Mesothelial cell of epicardium (in vitro differentiated cells): Measurements from ENCODE around the gene CRHR1. TPM values are rescaled to one million over a fixed set of nuclear protein-coding genes. Genes with fewer than 3 reads are reported as not detected.

Experiments used
- DNase-seq, 2 experiments: peaks; one replicate each; pipeline ENCODE4 v3.0.0; 2021; ENCODE audit warnings: low spot score in 2 of 2; ENCODE audit not compliant: unreplicated experiment in 2 of 2
- H3K27ac Mint-ChIP-seq: 2 replicates; pipeline ENCODE4 v1.8.0; 2021; ENCODE audit warnings: mixed read lengths
- H3K27me3 Mint-ChIP-seq: 2 replicates; pipeline ENCODE4 v1.8.0; 2021; ENCODE audit warnings: low read depth, mixed read lengths
- H3K36me3 Mint-ChIP-seq: 2 replicates; pipeline ENCODE4 v1.8.0; 2021; ENCODE audit warnings: mixed read lengths
- H3K4me1 Mint-ChIP-seq: 2 replicates; pipeline ENCODE4 v1.8.0; 2021; ENCODE audit warnings: mixed read lengths
- H3K4me3 Mint-ChIP-seq: 2 replicates; pipeline ENCODE4 v1.8.0; 2021; ENCODE audit warnings: mild to moderate bottlenecking, moderate library complexity, mixed read lengths
- H3K9me3 Mint-ChIP-seq: 2 replicates; pipeline ENCODE4 v1.8.0; 2021; ENCODE audit warnings: mixed read lengths
- CTCF ChIP-seq: fragments of 200-600 bp; sonication (generic); IDR thresholded peaks from one replicate; pipeline ENCODE4 v1.5.0; 2021; ENCODE audit warnings: antibody characterized with exemption; ENCODE audit not compliant: unreplicated experiment
- total RNA-seq: library from RNA; stranded (reverse); gene quantifications from 3 replicates; pipeline ENCODE4 v1.2.1, GENCODE V29; 2021

The CRHR1 gene
- 0.27 to 0.36 TPM (median 0.31 TPM) in 3 replicates for total RNA-seq

DNA sequence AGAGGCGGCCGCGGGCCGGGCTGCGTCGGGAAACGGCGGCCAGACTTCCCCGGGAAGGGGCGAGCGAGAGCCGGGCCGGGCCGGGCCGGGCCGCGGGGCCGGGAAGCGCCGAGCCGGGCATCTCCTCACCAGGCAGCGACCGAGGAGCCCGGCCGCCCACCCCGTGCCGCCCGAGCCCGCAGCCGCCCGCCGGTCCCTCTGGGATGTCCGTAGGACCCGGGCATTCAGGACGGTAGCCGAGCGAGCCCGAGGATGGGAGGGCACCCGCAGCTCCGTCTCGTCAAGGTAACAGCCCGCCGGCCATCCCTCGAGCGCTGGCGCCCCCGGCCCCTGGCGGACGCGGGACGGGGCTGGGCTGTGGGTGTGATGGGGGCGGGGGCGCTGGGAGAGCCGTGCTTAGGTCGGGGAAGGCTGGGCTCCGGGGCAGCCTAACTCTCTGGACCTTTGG, at the start of gene CRHR1:
TSS of gene CRHR1 (plus strand) at position 28 of the 448 bp plus-strand sequence. CDS start at position 253, 225 bp downstream.
- Mint-ChIP-seq H3K9me3 (no peaks in the 10 kb centered on the region), H3K27ac (no peak within 1 kb of the TSS), H3K36me3 (no peaks in the 10 kb centered on the region), H3K4me3 (peak within 1 kb of the TSS; percentile 70), H3K27me3 (peaks cover 93% of the 10 kb centered on the region), H3K4me1 (peaks cover 6% of the 10 kb centered on the region)
- TF ChIP-seq CTCF, result no peak
- no peak for DNase-seq

DNA sequence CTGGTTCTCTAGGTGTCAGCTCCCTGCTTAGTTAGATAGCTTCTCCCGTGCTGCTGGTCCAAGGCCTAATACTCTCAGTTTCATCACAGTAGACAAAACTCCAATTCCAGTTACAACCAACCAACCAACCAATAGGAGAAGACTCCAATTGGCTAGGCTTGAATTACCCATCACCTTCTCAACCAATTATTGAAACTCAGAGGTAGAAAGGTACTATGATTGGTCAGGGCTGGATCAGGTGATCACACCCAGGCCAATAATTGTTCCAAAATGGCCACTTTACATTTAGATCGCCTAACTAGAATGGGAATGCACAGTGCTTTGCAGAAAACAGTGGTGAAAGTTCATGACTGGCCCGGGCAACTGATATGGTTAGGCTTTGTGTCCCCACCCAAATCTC, 49.5 kb upstream of the CRHR1 start:
- no peak for TF ChIP-seq CTCF
- no peaks in the 10 kb centered on the region for H3K36me3 Mint-ChIP-seq
- no peaks in the 10 kb centered on the region for H3K4me1 Mint-ChIP-seq
- no peak overlapping the region for H3K27ac Mint-ChIP-seq
- H3K4me3 Mint-ChIP-seq, result no peak overlapping the region
- peaks cover 17% of the 10 kb centered on the region for H3K9me3 Mint-ChIP-seq
- DNase-seq, result no peak
- peaks cover 54% of the 10 kb centered on the region for H3K27me3 Mint-ChIP-seq

DNA sequence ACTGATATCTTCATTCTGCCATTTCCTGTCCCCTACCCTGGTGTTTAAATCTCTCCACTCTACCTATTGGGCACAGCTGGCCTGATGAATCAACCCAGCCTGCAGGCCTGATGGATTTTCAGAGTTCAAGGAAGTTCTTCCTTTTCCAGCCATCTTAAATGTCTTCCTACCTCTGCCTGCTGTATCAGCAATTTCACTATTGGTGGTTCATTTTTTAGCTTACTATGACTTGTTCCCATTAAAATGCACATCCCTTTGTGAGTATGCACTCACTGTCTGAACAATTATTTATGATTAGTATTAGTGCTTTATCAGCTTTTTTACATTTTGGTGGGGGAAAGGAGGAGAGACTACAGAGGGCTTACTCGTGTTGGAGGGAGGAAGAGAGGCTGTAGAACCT, 48.6 kb upstream of the CRHR1 start:
- Mint-ChIP-seq H3K36me3 (no peaks in the 10 kb centered on the region), H3K27ac (no peak overlapping the region), H3K4me3 (no peak overlapping the region), H3K27me3 (peaks cover 49% of the 10 kb centered on the region), H3K9me3 (peaks cover 13% of the 10 kb centered on the region), H3K4me1 (no peaks in the 10 kb centered on the region)
- no peak for TF ChIP-seq CTCF
- DNase-seq, result no peak

GRCh38 chr17:45739786-45740185, 44.3 kb upstream of the CRHR1 start:
- TF ChIP-seq CTCF, result no peak
- H3K4me1 Mint-ChIP-seq, result no peaks in the 10 kb centered on the region
- no peak overlapping the region for H3K27ac Mint-ChIP-seq
- no peaks in the 10 kb centered on the region for H3K36me3 Mint-ChIP-seq
- no peaks in the 10 kb centered on the region for H3K9me3 Mint-ChIP-seq
- DNase-seq, result no peak
- peaks cover 71% of the 10 kb centered on the region for H3K27me3 Mint-ChIP-seq
- H3K4me3 Mint-ChIP-seq, result no peak overlapping the region

GRCh38 chr17:45740553-45741330, 43.4 kb upstream of the CRHR1 start:
- Mint-ChIP-seq H3K27ac (no peak overlapping the region), H3K27me3 (peaks cover 72% of the 10 kb centered on the region), H3K4me3 (no peak overlapping the region), H3K9me3 (no peaks in the 10 kb centered on the region), H3K4me1 (no peaks in the 10 kb centered on the region), H3K36me3 (no peaks in the 10 kb centered on the region)
- no peak for TF ChIP-seq CTCF
- DNase-seq, result no peak
